Choroid plexus epithelial cell (primary cell): Measurements from ENCODE around the gene BBOX1.
"Not testable (repeated sequence)": the region's sequence is repeated elsewhere in the genome, so short reads cannot be mapped to it uniquely, and the experiment has no call there.

Experiments used
- DNase-seq: peaks from one replicate; pipeline ENCODE4 v3.0.0-alpha.2; 2010; ENCODE audit warnings: low read depth
- H3K4me3 ChIP-seq: 2 replicates; pipeline ENCODE4 v1.5.1; 2011; ENCODE audit warnings: low read depth, mild to moderate bottlenecking, control low read depth, low read length, moderate library complexity
- CTCF ChIP-seq: conservative IDR thresholded peaks from 2 replicates; pipeline ENCODE4 v1.5.1; 2011; ENCODE audit warnings: low read depth, mild to moderate bottlenecking, control low read depth, inconsistent platforms, low read length, moderate library complexity

The BBOX1 gene

GRCh38 chr11:27174021-27174420, 133.4 kb downstream of the BBOX1 start:
- no peak overlapping the region for H3K4me3 ChIP-seq
- no peak for TF ChIP-seq CTCF

GRCh38 chr11:27174672-27175210, 134.1 kb downstream of the BBOX1 start:
- DNase-seq: no peak
- TF ChIP-seq CTCF: no peak
- H3K4me3 ChIP-seq: no peak overlapping the region

More at GRCh38 chr11:27174021-27174420, 133.4 kb downstream of the BBOX1 start:
- DNase-seq: no peak

- H3K4me3 ChIP-seq, DNase-seq: not testable (repeated sequence)
Observed at GRCh38 chr11:27175562-27175961, 134.9 kb downstream of the BBOX1 start.
